ENCODE data around the gene OSBPL10.

Gene OSBPL10

GRCh38 chr3:31953636-31954035 lies 27.4 kb downstream of the OSBPL10 start:
- H3K4me3 ChIP-seq (replicated peaks; ENCODE audit: low read depth, low read length) = no peak overlapping the region
- TF ChIP-seq, protein P1, sequence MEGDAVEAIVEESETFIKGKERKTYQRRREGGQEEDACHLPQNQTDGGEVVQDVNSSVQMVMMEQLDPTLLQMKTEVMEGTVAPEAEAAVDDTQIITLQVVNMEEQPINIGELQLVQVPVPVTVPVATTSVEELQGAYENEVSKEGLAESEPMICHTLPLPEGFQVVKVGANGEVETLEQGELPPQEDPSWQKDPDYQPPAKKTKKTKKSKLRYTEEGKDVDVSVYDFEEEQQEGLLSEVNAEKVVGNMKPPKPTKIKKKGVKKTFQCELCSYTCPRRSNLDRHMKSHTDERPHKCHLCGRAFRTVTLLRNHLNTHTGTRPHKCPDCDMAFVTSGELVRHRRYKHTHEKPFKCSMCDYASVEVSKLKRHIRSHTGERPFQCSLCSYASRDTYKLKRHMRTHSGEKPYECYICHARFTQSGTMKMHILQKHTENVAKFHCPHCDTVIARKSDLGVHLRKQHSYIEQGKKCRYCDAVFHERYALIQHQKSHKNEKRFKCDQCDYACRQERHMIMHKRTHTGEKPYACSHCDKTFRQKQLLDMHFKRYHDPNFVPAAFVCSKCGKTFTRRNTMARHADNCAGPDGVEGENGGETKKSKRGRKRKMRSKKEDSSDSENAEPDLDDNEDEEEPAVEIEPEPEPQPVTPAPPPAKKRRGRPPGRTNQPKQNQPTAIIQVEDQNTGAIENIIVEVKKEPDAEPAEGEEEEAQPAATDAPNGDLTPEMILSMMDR (IDR thresholded peaks at IDR 0.05; ENCODE audit: low read depth, low read length, missing control alignments) = no peak
- DNase-seq (ENCODE audit: extremely low read depth, low read depth) = no peak

DNA sequence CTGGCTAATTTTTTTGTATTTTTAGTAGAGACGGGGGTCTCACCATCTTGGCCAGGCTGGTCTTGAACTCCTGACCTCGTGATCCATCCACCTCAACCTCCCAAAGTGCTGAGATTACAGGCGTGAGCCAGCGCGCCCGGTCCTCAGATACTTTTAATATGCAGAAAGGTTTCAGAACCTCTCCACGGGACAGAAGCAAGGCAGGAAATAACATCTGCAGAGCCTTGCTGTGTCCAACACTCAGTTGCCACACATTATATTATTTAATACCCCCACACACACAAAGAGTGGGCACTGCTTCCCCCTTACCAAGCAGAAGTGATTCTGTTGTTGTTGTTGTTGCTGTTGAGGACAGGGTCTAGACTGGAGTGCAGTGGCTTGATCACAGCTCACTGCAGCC lies 28.0 kb downstream of the OSBPL10 start:
- no peak overlapping the region for H3K4me3 ChIP-seq (replicated peaks; ENCODE audit: low read depth, low read length)
- no peak for DNase-seq (ENCODE audit: extremely low read depth, low read depth)
- TF ChIP-seq, protein P1 (IDR thresholded peaks at IDR 0.05; ENCODE audit: low read depth, low read length, missing control alignments) = no peak

DNA sequence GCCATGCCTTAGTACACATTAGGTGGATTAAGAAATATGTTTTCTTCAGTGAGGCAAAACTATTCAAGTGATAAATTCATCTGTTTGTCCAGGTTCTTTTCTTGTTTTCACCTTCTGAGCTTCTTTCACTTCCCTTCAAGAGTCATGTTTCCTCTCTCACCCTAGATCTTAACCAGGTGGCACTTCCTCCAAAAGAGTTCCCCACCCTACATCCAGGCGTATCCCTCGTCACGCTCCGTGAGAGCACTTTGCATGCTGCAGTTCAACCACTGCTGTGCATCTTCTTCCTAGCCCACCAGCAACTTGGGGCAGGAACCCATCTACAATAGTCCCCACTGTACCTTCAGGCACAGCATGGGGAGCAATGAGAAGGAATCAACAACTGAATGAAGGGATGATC lies 28.9 kb downstream of the OSBPL10 start:
- TF ChIP-seq, protein P1 (IDR thresholded peaks at IDR 0.05; ENCODE audit: low read depth, low read length, missing control alignments) = no peak
- no peak overlapping the region for H3K4me3 ChIP-seq (replicated peaks; ENCODE audit: low read depth, low read length)
- DNase-seq (ENCODE audit: extremely low read depth, low read depth) = no peak

DNA sequence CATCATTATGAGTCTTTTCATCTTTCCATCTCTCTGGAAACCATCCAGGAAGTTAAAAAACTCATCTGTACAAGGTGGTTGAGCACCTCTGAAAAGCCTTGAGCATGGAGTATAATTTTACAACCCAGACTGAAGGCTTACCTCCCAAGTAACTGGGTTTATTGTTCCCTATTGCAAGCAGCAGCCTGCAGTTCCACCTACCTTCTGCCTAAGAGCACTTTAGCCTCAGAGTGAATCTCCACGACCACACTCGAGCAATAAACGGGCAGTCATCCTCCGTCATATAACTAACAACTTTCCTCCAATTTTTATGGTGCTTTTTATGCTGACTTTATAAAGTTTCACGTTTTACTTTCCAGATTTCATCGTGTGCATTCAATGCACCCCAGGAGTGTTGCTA lies 32.8 kb downstream of the OSBPL10 start:
- TF ChIP-seq, protein P1 (IDR thresholded peaks at IDR 0.05; ENCODE audit: low read depth, low read length, missing control alignments) = no peak

DNA sequence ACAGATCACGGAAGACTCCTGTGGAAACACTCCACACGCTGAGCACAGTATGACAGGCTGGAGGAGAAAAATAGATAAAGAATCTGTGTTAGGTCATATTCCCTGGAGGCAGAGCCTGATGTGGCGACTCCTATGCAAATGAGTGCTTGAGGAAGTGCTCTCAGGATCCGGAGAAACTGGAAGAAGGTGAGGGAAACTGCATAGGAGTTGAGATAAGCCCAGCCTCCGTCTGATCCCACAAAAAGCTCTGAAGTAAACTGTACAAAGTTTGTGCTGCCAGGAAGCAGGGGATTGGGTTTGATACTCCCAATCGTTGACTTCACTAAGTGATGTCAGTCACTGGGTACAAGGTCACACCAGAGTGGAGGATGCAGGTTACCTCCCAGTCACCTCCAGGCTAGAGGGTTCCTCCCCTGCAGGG lies 33.4 kb downstream of the OSBPL10 start:
- TF ChIP-seq, protein P1 (IDR thresholded peaks at IDR 0.05; ENCODE audit: low read depth, low read length, missing control alignments) = no peak
- no peak overlapping the region for H3K4me3 ChIP-seq (replicated peaks; ENCODE audit: low read depth, low read length)
- DNase-seq (ENCODE audit: extremely low read depth, low read depth) = no peak

More for the DNA sequence above, 32.8 kb downstream of the OSBPL10 start:
- no peak overlapping the region for H3K4me3 ChIP-seq (replicated peaks; ENCODE audit: low read depth, low read length)
- DNase-seq (ENCODE audit: extremely low read depth, low read depth) = no peak

GRCh38 chr3:31947162-31947561 lies 33.9 kb downstream of the OSBPL10 start:
- DNase-seq (ENCODE audit: extremely low read depth, low read depth) = no peak
- TF ChIP-seq, protein P1 (IDR thresholded peaks at IDR 0.05; ENCODE audit: low read depth, low read length, missing control alignments) = no peak
- H3K4me3 ChIP-seq (replicated peaks; ENCODE audit: low read depth, low read length) = no peak overlapping the region

DNA sequence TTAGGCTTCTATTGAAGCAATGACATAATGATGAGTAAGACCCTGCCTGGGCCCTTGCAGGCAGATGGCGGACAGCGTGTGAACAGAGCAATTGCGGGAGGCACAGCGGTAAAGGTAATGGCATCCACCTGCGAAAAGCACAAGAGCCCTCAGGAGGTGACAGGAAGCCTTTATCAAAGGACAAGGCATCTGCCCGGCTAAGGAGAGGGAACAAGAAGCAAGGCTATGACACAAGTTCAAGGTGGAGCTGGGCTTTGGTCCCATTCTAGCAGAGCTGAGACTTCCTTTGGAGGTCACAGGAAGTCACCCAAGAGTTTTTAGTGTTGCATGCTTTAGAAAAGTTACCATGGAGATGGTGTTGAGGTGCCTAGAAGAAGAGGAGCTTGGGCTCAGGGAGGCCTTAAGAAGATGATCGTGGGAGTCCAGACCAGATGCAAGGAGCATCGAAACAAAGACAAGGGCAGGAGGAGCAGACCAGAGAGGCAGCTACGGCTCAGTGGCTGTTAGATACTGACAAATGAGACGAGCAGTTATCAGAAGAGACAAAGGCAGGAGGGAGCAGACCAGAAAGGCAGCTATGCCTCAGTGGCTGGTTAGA lies 34.5 kb downstream of the OSBPL10 start:
- TF ChIP-seq, protein P1 (IDR thresholded peaks at IDR 0.05; ENCODE audit: low read depth, low read length, missing control alignments) = no peak
- H3K4me3 ChIP-seq (replicated peaks; ENCODE audit: low read depth, low read length) = no peak overlapping the region
- DNase-seq (ENCODE audit: extremely low read depth, low read depth) = no peak

Data from HFF-Myc (cell line).